Vagina (tissue), 2 donors: ENCODE results near the gene CFAP299. TPM values are rescaled to one million over a fixed set of nuclear protein-coding genes. Genes with fewer than 3 reads are reported as not detected.

ENCODE experiments used
- DNase-seq, 2 donors: peaks; one replicate each; pipeline ENCODE4 v3.0.0-alpha.2; 2017; ENCODE audit errors: extremely low spot score in 2 of 2
- H3K27ac ChIP-seq: fragments of 200-600 bp; sonication (generic); one replicate; pipeline ENCODE4 v1.5.1; 2019
- H3K27me3 ChIP-seq: fragments of 200-600 bp; sonication (generic); one replicate; pipeline ENCODE4 v1.5.1; 2019
- H3K36me3 ChIP-seq, 2 donors: fragments of 200-600 bp; sonication (generic); one replicate each; pipeline ENCODE4 v1.5.1; 2017 to 2019
- H3K4me1 ChIP-seq: fragments of 200-600 bp; sonication (generic); one replicate; pipeline ENCODE4 v1.5.1; 2019
- H3K4me3 ChIP-seq, 2 donors: fragments of 200-600 bp; sonication (generic); 1 replicate in 1 of 2; 2 replicates in 1 of 2; pipeline ENCODE4 v1.5.1; 2016 to 2019
- H3K9me3 ChIP-seq: fragments of 200-600 bp; sonication (generic); one replicate; pipeline ENCODE4 v1.5.1; 2019
- CTCF ChIP-seq, 3 experiments: fragments of 450-650 bp in 2 of 3; fragments of 200-600 bp in 1 of 3; sonication (generic) in 1 of 3; IDR thresholded peaks; one replicate each; pipeline ENCODE4 v1.5.1; 2017 to 2019; ENCODE audit warnings: antibody characterized with exemption in 3 of 3, mild to moderate bottlenecking in 2 of 3, moderate library complexity in 2 of 3
- POLR2A ChIP-seq, 2 donors: fragments of 450-650 bp; IDR thresholded peaks; one replicate each; pipeline ENCODE4 v1.6.1; 2017; ENCODE audit warnings: antibody characterized with exemption in 2 of 2, mild to moderate bottlenecking in 2 of 2, moderate library complexity in 2 of 2
- POLR2AphosphoS5 ChIP-seq, 2 donors: sonication (generic); formaldehyde crosslinking; IDR thresholded peaks; one replicate each; pipeline ENCODE4 v1.9.0; 2017; ENCODE audit warnings: antibody characterized with exemption in 2 of 2, mild to moderate bottlenecking in 2 of 2, low read depth in 1 of 2; ENCODE audit not compliant: insufficient read depth in 1 of 2
- intact Hi-C: fragments of 100-400 bp; cut with DNase I; formaldehyde crosslinking; loops from one replicate; pipeline ENCODE4 v1.15.1; 2023
- total RNA-seq: library from RNA; depleted of rRNA; stranded (reverse); fragments of >200 nt; gene quantifications from one replicate; pipeline ENCODE4 v1.2.3, GENCODE V29; 2016

The CFAP299 gene
- total RNA-seq, 1 donor from 2014 or later, result not detected

GRCh38 chr4:80295826-80296225 is 39.7 kb upstream of the CFAP299 start:
- Histone ChIP-seq H3K27ac (no peak overlapping the region), H3K9me3 (no peaks in the 10 kb centered on the region), H3K4me3 (no peak overlapping the region), H3K36me3 (no peaks in the 10 kb centered on the region), H3K4me1 (no peaks in the 10 kb centered on the region), H3K27me3 (no peaks in the 10 kb centered on the region)
- intact Hi-C loops, result no loop called here
- no peak for DNase-seq
- no peak for TF ChIP-seq POLR2A (IDR thresholded peaks at IDR 0.05)
- no peak for TF ChIP-seq POLR2AphosphoS5 (IDR thresholded peaks at IDR 0.05; ENCODE audit: insufficient read depth in 1 of 2, low read depth in 1 of 2)
- TF ChIP-seq CTCF (IDR thresholded peaks at IDR 0.05), result no peak

- H3K9me3 ChIP-seq, result no peaks in the 10 kb centered on the region
- intact Hi-C loops, result no loop called here
- H3K27ac ChIP-seq, result no peak overlapping the region
- no peaks in the 10 kb centered on the region for H3K27me3 ChIP-seq
- no peaks in the 10 kb centered on the region for H3K36me3 ChIP-seq
- H3K4me3 ChIP-seq, result no peak overlapping the region
- TF ChIP-seq POLR2A (IDR thresholded peaks at IDR 0.05), result no peak
- TF ChIP-seq POLR2AphosphoS5 (IDR thresholded peaks at IDR 0.05; ENCODE audit: insufficient read depth in 1 of 2, low read depth in 1 of 2), result no peak
- no peak for TF ChIP-seq CTCF (IDR thresholded peaks at IDR 0.05)
- DNase-seq, result no peak
- H3K4me1 ChIP-seq, result no peaks in the 10 kb centered on the region
Measured at GRCh38 chr4:80301884-80302283, 33.6 kb upstream of the CFAP299 start.

- intact Hi-C loops, result no loop called here
- Histone ChIP-seq H3K27me3 (no peaks in the 10 kb centered on the region), H3K27ac (no peak overlapping the region), H3K4me3 (no peak overlapping the region), H3K36me3 (no peaks in the 10 kb centered on the region), H3K9me3 (no peaks in the 10 kb centered on the region), H3K4me1 (no peaks in the 10 kb centered on the region)
- DNase-seq, result no peak
- TF ChIP-seq CTCF (IDR thresholded peaks at IDR 0.05), result no peak
- TF ChIP-seq POLR2AphosphoS5 (IDR thresholded peaks at IDR 0.05; ENCODE audit: insufficient read depth in 1 of 2, low read depth in 1 of 2), result no peak
- TF ChIP-seq POLR2A (IDR thresholded peaks at IDR 0.05), result no peak
Measured at GRCh38 chr4:80302616-80303223, 32.8 kb upstream of the CFAP299 start.

GRCh38 chr4:80305466-80305865 is 30.1 kb upstream of the CFAP299 start:
- intact Hi-C loops, result no loop called here
- Histone ChIP-seq H3K27ac (no peak overlapping the region), H3K36me3 (no peaks in the 10 kb centered on the region), H3K4me3 (no peak overlapping the region), H3K27me3 (no peaks in the 10 kb centered on the region), H3K4me1 (no peaks in the 10 kb centered on the region), H3K9me3 (no peaks in the 10 kb centered on the region)
- TF ChIP-seq CTCF (IDR thresholded peaks at IDR 0.05) (no peak), POLR2AphosphoS5 (IDR thresholded peaks at IDR 0.05; ENCODE audit: insufficient read depth in 1 of 2, low read depth in 1 of 2) (no peak), POLR2A (IDR thresholded peaks at IDR 0.05) (no peak)
- DNase-seq, result no peak

GRCh38 chr4:80306260-80306659 is 29.3 kb upstream of the CFAP299 start:
- intact Hi-C loops, result no loop called here
- DNase-seq, result no peak
- H3K4me3 ChIP-seq, result no peak overlapping the region
- no peaks in the 10 kb centered on the region for H3K4me1 ChIP-seq
- H3K36me3 ChIP-seq, result no peaks in the 10 kb centered on the region
- TF ChIP-seq POLR2A (IDR thresholded peaks at IDR 0.05) (no peak), CTCF (IDR thresholded peaks at IDR 0.05) (no peak), POLR2AphosphoS5 (IDR thresholded peaks at IDR 0.05; ENCODE audit: insufficient read depth in 1 of 2, low read depth in 1 of 2) (no peak)
- no peak overlapping the region for H3K27ac ChIP-seq
- H3K27me3 ChIP-seq, result no peaks in the 10 kb centered on the region
- H3K9me3 ChIP-seq, result no peaks in the 10 kb centered on the region
